K562 (cell line): ENCODE results near the gene PMFBP1. TPM values are rescaled to one million over a fixed set of nuclear protein-coding genes. Genes with fewer than 3 reads are reported as not detected.
A peak's percentile ranks its signal among the peaks of the same experiment; 100 is the strongest.

Experiments used
- ATAC-seq: fragments of 200-7000 bp; cut with Tn5 transposase; 3 replicates; pipeline ENCODE4 v1.9.1; 2020; ENCODE audit warnings: moderate library complexity
- BruUV-seq: library from RNA; stranded (reverse); fragments of 400-500 nt; replicated peaks from 2 replicates; lab custom pipeline; 2021; lab: Mats Ljungman, UMichigan
- CTCF ChIA-PET: fragments of 300-600 bp; formaldehyde crosslinking; extraction: SDS; loops from one replicate; lab custom pipeline; 2021; ENCODE audit warnings: low intra/inter-chr PET ratio; lab: Yijun Ruan, JAX
- POLR2A ChIA-PET: fragments of 300-600, 350-650 bp; sonication (Branson Sonifier 250); formaldehyde crosslinking; extraction: SDS; loops from one replicate; lab custom pipeline; 2021; ENCODE audit warnings: antibody characterized with exemption, inconsistent platforms; lab: Yijun Ruan, JAX
- DNase-seq, 4 experiments: peaks; one replicate each; pipeline versions ENCODE4 v3.0.0 to v3.0.0-alpha.2; 2011 to 2018; ENCODE audit warnings: low spot score in 3 of 4, mixed read lengths in 3 of 4; ENCODE audit errors: extremely low read depth in 1 of 4
- FAIRE-seq: peaks from 2 replicates; lab custom pipeline; 2011; peaks lifted over from hg19 to GRCh38; lab: Jason Lieb, UNC
- H2AFZ ChIP-seq: 2 replicates; pipeline ENCODE4 v1.6.0; 2011; ENCODE audit warnings: low read depth, low read length, control low read depth, inconsistent platforms
- H3K27ac ChIP-seq: fragments of 200-600 bp; 3 replicates; pipeline ENCODE4 v1.8.0; 2011; ENCODE audit warnings: low read depth, mild to moderate bottlenecking, control low read depth, inconsistent platforms, low read length, moderate library complexity, mixed read lengths; ENCODE audit errors: extremely low read depth
- H3K27me3 ChIP-seq, 2 experiments: fragments of 300-600 bp in 1 of 2; 2 replicates in 1 of 2; 3 replicates in 1 of 2; pipeline versions ENCODE4 v1.6.0 to v1.8.0; 2011; ENCODE audit warnings: inconsistent platforms in 2 of 2, low read length in 2 of 2, mild to moderate bottlenecking in 1 of 2, mixed read lengths in 1 of 2, moderate library complexity in 1 of 2; ENCODE audit not compliant: control insufficient read depth in 2 of 2, insufficient read depth in 2 of 2
- H3K36me3 ChIP-seq: fragments of 300-600 bp; 3 replicates; pipeline ENCODE4 v1.8.0; 2011; ENCODE audit warnings: mild to moderate bottlenecking, low read length, inconsistent platforms; ENCODE audit not compliant: control insufficient read depth, insufficient read depth
- H3K4me1 ChIP-seq, 2 experiments: fragments of 200-600 bp in 1 of 2; replicated peaks in 1 of 2; 2 replicates in 1 of 2; 3 replicates in 1 of 2; pipeline versions ENCODE4 v1.5.1 to v1.8.0; 2011; ENCODE audit warnings: inconsistent platforms in 2 of 2, low read length in 2 of 2, mild to moderate bottlenecking in 1 of 2, mixed read lengths in 1 of 2, moderate library complexity in 1 of 2; ENCODE audit not compliant: control insufficient read depth in 2 of 2, insufficient read depth in 2 of 2
- H3K4me2 ChIP-seq: 2 replicates; pipeline ENCODE4 v1.6.1; 2011; ENCODE audit warnings: low read length, control low read depth, inconsistent platforms, mixed read lengths; ENCODE audit not compliant: insufficient read depth
- H3K4me3 ChIP-seq: fragments of 200-600 bp; sonication (generic), shearing (Covaris generic); 2 replicates; pipeline ENCODE4 v1.5.1; 2016; ENCODE audit warnings: control low read depth, inconsistent platforms
- H3K79me2 ChIP-seq: fragments of 200-600 bp; 3 replicates; pipeline ENCODE4 v1.8.0; 2011; ENCODE audit warnings: low read length, inconsistent platforms; ENCODE audit not compliant: control insufficient read depth, insufficient read depth
- H3K9ac ChIP-seq, 2 experiments: 2 replicates each; pipeline versions ENCODE4 v1.6.0 to v1.6.1; 2011; ENCODE audit warnings: low read depth in 2 of 2, low read length in 2 of 2, control low read depth in 1 of 2, inconsistent platforms in 1 of 2, mild to moderate bottlenecking in 1 of 2, mixed read lengths in 1 of 2; ENCODE audit not compliant: insufficient read depth in 1 of 2
- H3K9me1 ChIP-seq: one replicate; pipeline ENCODE4 v1.6.0; 2011; ENCODE audit warnings: inconsistent platforms, mild to moderate bottlenecking, low read length, moderate library complexity; ENCODE audit not compliant: control insufficient read depth, insufficient read depth
- H3K9me3 ChIP-seq: replicated peaks from 2 replicates; pipeline ENCODE4 v1.5.1; 2011; ENCODE audit warnings: low read depth, low read length, inconsistent platforms; ENCODE audit not compliant: control insufficient read depth, insufficient read depth
- H4K20me1 ChIP-seq: replicated peaks from 2 replicates; pipeline ENCODE4 v1.6.1; 2011; ENCODE audit warnings: low read length, inconsistent platforms, mixed read lengths; ENCODE audit not compliant: control insufficient read depth, insufficient read depth
- DEAF1 ChIP-seq: fragments of 450-650 bp; formaldehyde crosslinking; IDR thresholded peaks from 2 replicates; pipeline ENCODE4 v1.4.0; 2020; ENCODE audit warnings: mild to moderate bottlenecking, moderate library complexity
- RCOR1 ChIP-seq, 2 experiments: IDR thresholded peaks; 2 replicates each; pipeline ENCODE4 v1.6.1; 2012; ENCODE audit warnings: low read depth in 2 of 2, low read length in 2 of 2, borderline replicate concordance in 1 of 2, improper control_type of control experiment in 1 of 2
- REST ChIP-seq, 2 experiments: fragments of 450-650 bp; formaldehyde crosslinking in 1 of 2; IDR thresholded peaks; 2 replicates each; pipeline versions ENCODE4 v1.4.0 to v1.6.1; 2014 to 2020; ENCODE audit warnings: mild to moderate bottlenecking in 2 of 2, borderline replicate concordance in 1 of 2, low read depth in 1 of 2
- SAFB ChIP-seq: fragments of 200-400 bp; formaldehyde crosslinking; IDR thresholded peaks from 2 replicates; pipeline ENCODE4 v1.6.1; 2017; ENCODE audit warnings: low read depth, low read length, borderline replicate concordance
- ZBTB7A ChIP-seq: IDR thresholded peaks from 2 replicates; pipeline ENCODE4 v1.6.1; 2011; ENCODE audit warnings: low read depth, mild to moderate bottlenecking, low read length, moderate library complexity, borderline replicate concordance; ENCODE audit not compliant: control insufficient read depth
- WGBS: fragments of 100-300 bp; shearing (Covaris generic); methylation state at CpG from one replicate; pipeline ENCODE4 v1.1.6; 2016; ENCODE audit warnings: low coverage, mixed read lengths; ENCODE audit not compliant: insufficient coverage; ENCODE audit errors: missing lambda C conversion rate; 5-methylcytosine and 5-hydroxymethylcytosine counted together
- in situ Hi-C: fragments of 300-500 bp; cut with MboI; formaldehyde crosslinking; loops from 4 replicates; pipeline ENCODE4 v1.15.0; 2018; ENCODE audit warnings: inconsistent platforms, mixed read lengths
- intact Hi-C: fragments of 100-400 bp; cut with micrococcal nuclease; formaldehyde crosslinking; loops from 2 replicates; pipeline ENCODE4 v1.14.2; 2022
- polyA plus RNA-seq, 8 experiments: library from polyadenylated mRNA; depleted of rRNA in 4 of 8; stranded (reverse) in 5 of 8; unstranded in 3 of 8; fragments of >200 nt; fragmentation: Nextera tagmentation in 2 of 8; fragmentation: Illumina TruSeq in 1 of 8; extraction: Ambion mirVana in 2 of 8; extraction: Trizol in 1 of 8; gene quantifications; 2 replicates each; pipeline versions ENCODE4 v1.2.1 to v1.2.3, GENCODE V29; 2011 to 2014; ENCODE audit warnings: inconsistent platforms in 1 of 8, missing spikeins in 1 of 8
- total RNA-seq, 7 experiments: library from RNA; depleted of rRNA in 6 of 7; stranded (reverse); fragments of >200 nt in 6 of 7; fragmentation: Illumina TruSeq in 2 of 7; extraction: Trizol in 2 of 7; gene quantifications; 2 replicates each; pipeline versions ENCODE4 v1.2.1 to v1.2.3, GENCODE V29; 2011 to 2021; ENCODE audit warnings: low replicate concordance in 1 of 7
- TF ChIP-seq, protein P1 (sequence below), 3 experiments: IDR thresholded peaks in 2 of 3; conservative IDR thresholded peaks in 1 of 3; 2 replicates each; pipeline ENCODE4 v1.5.1; 2011 to 2012; ENCODE audit warnings: low read length in 3 of 3, mild to moderate bottlenecking in 3 of 3, control low read depth in 2 of 3, improper control_type of control experiment in 1 of 3, inconsistent platforms in 1 of 3, low read depth in 1 of 3, mixed read lengths in 1 of 3, moderate library complexity in 1 of 3; ENCODE audit not compliant: insufficient read depth in 2 of 3

PMFBP1 gene
- total and polyA plus RNA-seq, 9 of the 15 experiments (the other 6 are each of a cell fraction or from before 2014, with no cell fraction given): 0.13 to 0.91 (median 0.47) TPM

GRCh38 chr16:72124761-72125634 lies 47.0 kb downstream of the PMFBP1 start:
- FAIRE-seq: peak; percentile 98
- Histone ChIP-seq H3K4me3 (no peak overlapping the region), H4K20me1 (no peaks in the 10 kb centered on the region; the same call in 1 of the 2 replicates), H2AFZ (peak overlapping the region; percentile 29; the same call in 1 of the 2 replicates), H3K9me3 (no peaks in the 10 kb centered on the region), H3K9ac (no peak overlapping the region), H3K27me3 (peaks cover 5 to 10% of the 10 kb centered on the region in 2 experiments; a peak in 4 of 5 replicates), H3K36me3 (no peaks in the 10 kb centered on the region), H3K9me1 (no peaks in the 10 kb centered on the region), H3K4me2 (no peak overlapping the region), H3K4me1 (peaks cover 0 to 8% of the 10 kb centered on the region in 2 experiments; a peak in 1 of 5 replicates), H3K79me2 (no peaks in the 10 kb centered on the region), H3K27ac (no peak overlapping the region)
- whole genome bisulfite sequencing: 17% methylated on average over 13 of the region's 13 CpGs
- peak; percentile 95 for ATAC-seq
- peak; percentile 73 to 81 (median 74) for DNase-seq
- CTCF ChIA-PET: interaction anchor here (0.6 to 1.3 kb wide), 4 partner anchors 110 to 1073 kb away, joined by 3 read pairs; no protein-coding TSS in a partner anchor
- BruUV-seq: no TSS peak
- POLR2A ChIA-PET: interaction anchor here (1.1 kb wide), 1 partner anchor 11 kb away, joined by 3 read pairs; no protein-coding TSS in a partner anchor
- in situ Hi-C loops: no loop called here
- intact Hi-C loops: loop anchor here (2.0 to 5.0 kb wide), 3 partner anchors 26 to 1832 kb away; no protein-coding TSS in a partner anchor
- TF ChIP-seq RCOR1 (IDR thresholded peaks at IDR 0.05; ENCODE audit: borderline replicate concordance in 1 of 2, low read depth in 2 of 2, low read length in 2 of 2) (no peak), SAFB (no peak), ZBTB7A (peak; percentile 39; the same call in 1 of the 2 replicates), REST (IDR thresholded peaks at IDR 0.05; ENCODE audit: borderline replicate concordance) (peak; percentile 67), REST (CRISPR knock-in tag; IDR thresholded peaks at IDR 0.05; ENCODE audit: low read depth) (no peak), DEAF1 (CRISPR knock-in tag) (peak; percentile 66)
- TF ChIP-seq, protein P1, sequence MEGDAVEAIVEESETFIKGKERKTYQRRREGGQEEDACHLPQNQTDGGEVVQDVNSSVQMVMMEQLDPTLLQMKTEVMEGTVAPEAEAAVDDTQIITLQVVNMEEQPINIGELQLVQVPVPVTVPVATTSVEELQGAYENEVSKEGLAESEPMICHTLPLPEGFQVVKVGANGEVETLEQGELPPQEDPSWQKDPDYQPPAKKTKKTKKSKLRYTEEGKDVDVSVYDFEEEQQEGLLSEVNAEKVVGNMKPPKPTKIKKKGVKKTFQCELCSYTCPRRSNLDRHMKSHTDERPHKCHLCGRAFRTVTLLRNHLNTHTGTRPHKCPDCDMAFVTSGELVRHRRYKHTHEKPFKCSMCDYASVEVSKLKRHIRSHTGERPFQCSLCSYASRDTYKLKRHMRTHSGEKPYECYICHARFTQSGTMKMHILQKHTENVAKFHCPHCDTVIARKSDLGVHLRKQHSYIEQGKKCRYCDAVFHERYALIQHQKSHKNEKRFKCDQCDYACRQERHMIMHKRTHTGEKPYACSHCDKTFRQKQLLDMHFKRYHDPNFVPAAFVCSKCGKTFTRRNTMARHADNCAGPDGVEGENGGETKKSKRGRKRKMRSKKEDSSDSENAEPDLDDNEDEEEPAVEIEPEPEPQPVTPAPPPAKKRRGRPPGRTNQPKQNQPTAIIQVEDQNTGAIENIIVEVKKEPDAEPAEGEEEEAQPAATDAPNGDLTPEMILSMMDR (IDR thresholded peaks at IDR 0.05 in 2 of 3, conservative IDR thresholded peaks at IDR 0.05 in 1 of 3; ENCODE audit: insufficient read depth in 2 of 3, low read depth in 1 of 3, low read length in 3 of 3): peak; percentile 81 to 91 (median 90)
